ENCODE data around the gene TMEM88. TPM values are rescaled to one million over a fixed set of nuclear protein-coding genes. Genes with fewer than 3 reads are reported as not detected.
A peak's percentile ranks its signal among the peaks of the same experiment; 100 is the strongest.

TMEM88 gene
- total and polyA plus RNA-seq, 5 donors: 9.0 to 74.5 (median 17.1) TPM

- WGBS: under 1% methylated on average over 35 of the region's 35 CpGs
These were observed 32.8 kb downstream of the TMEM88 start for GRCh38 chr17:7887482-7888183.

GRCh38 chr17:7888184-7888920 lies 33.5 kb downstream of the TMEM88 start, which contains the start of gene CHD3:
CHD3 (plus strand) TSS chr17:7888789; CDS start chr17:7889001, 212 bp downstream.
- Histone ChIP-seq H3K27ac (ENCODE audit: low read length) (peak within 1 kb of the TSS; percentile 93), H3K27me3 (ENCODE audit: control insufficient read depth, insufficient read depth) (no peaks in the 10 kb centered on the region), H3K4me3 (ENCODE audit: low read length) (peak within 1 kb of the TSS; percentile 76), H3K4me1 (ENCODE audit: control insufficient read depth, insufficient read depth, low read length) (peaks cover 16% of the 10 kb centered on the region), H3K9me3 (ENCODE audit: control insufficient read depth, low read length) (no peaks in the 10 kb centered on the region)
- 27% methylated on average over 18 of the region's 18 CpGs for WGBS
- intact Hi-C loops (cut with DNase I): no loop called here
- DNase-seq: peak in 1 of 3 donors; percentile 58
- peak; percentile 5 to 37 for ATAC-seq

More at GRCh38 chr17:7887482-7888183, 32.8 kb downstream of the TMEM88 start:
- ATAC-seq (peak; percentile 89 to 91), DNase-seq (peak; percentile 94 to 97 (median 96))
- H3K27ac ChIP-seq (ENCODE audit: low read length): peak overlapping the region; percentile 93
- no peaks in the 10 kb centered on the region for H3K9me3 ChIP-seq (ENCODE audit: control insufficient read depth, low read length)
- peak overlapping the region; percentile 76 for H3K4me3 ChIP-seq (ENCODE audit: low read length)
- intact Hi-C loops (cut with DNase I): no loop called here
- no peaks in the 10 kb centered on the region for H3K27me3 ChIP-seq (ENCODE audit: control insufficient read depth, insufficient read depth)
- H3K4me1 ChIP-seq (ENCODE audit: control insufficient read depth, insufficient read depth, low read length): peaks cover 16% of the 10 kb centered on the region

- Histone ChIP-seq H3K4me1 (ENCODE audit: control insufficient read depth, insufficient read depth, low read length) (peaks cover 16% of the 10 kb centered on the region), H3K27me3 (ENCODE audit: control insufficient read depth, insufficient read depth) (no peaks in the 10 kb centered on the region), H3K4me3 (ENCODE audit: low read length) (no peak overlapping the region), H3K27ac (ENCODE audit: low read length) (peak overlapping the region; percentile 93), H3K9me3 (ENCODE audit: control insufficient read depth, low read length) (no peaks in the 10 kb centered on the region)
- DNase-seq (peak; percentile 98 to 99 (median 99)), ATAC-seq (peak; percentile 81 to 83)
- intact Hi-C loops (cut with DNase I): no loop called here
- 19% methylated on average over 11 of the region's 11 CpGs for WGBS
These were observed 34.5 kb downstream of the TMEM88 start for GRCh38 chr17:7889166-7889955.

GRCh38 chr17:7893187-7893880 lies 38.5 kb downstream of the TMEM88 start:
- Histone ChIP-seq H3K9me3 (ENCODE audit: control insufficient read depth, low read length) (no peaks in the 10 kb centered on the region), H3K4me1 (ENCODE audit: control insufficient read depth, insufficient read depth, low read length) (peaks cover 9% of the 10 kb centered on the region), H3K4me3 (ENCODE audit: low read length) (no peak overlapping the region), H3K27me3 (ENCODE audit: control insufficient read depth, insufficient read depth) (no peaks in the 10 kb centered on the region), H3K27ac (ENCODE audit: low read length) (no peak overlapping the region)
- DNase-seq (no peak), ATAC-seq (no peak)
- 89% methylated on average over 15 of the region's 15 CpGs for WGBS
- intact Hi-C loops (cut with DNase I): no loop called here

- 91% methylated on average over 9 of the region's 9 CpGs for WGBS
- no peaks in the 10 kb centered on the region for H3K9me3 ChIP-seq (ENCODE audit: control insufficient read depth, low read length)
- ATAC-seq (no peak), DNase-seq (no peak)
- H3K4me3 ChIP-seq (ENCODE audit: low read length): no peak overlapping the region
- H3K27ac ChIP-seq (ENCODE audit: low read length): no peak overlapping the region
- H3K4me1 ChIP-seq (ENCODE audit: control insufficient read depth, insufficient read depth, low read length): peaks cover 5% of the 10 kb centered on the region
- intact Hi-C loops (cut with DNase I): no loop called here
- H3K27me3 ChIP-seq (ENCODE audit: control insufficient read depth, insufficient read depth): no peaks in the 10 kb centered on the region
These were observed 39.4 kb downstream of the TMEM88 start for GRCh38 chr17:7894226-7894625.

- Histone ChIP-seq H3K4me3 (ENCODE audit: low read length) (no peak overlapping the region), H3K27me3 (ENCODE audit: control insufficient read depth, insufficient read depth) (no peaks in the 10 kb centered on the region), H3K4me1 (ENCODE audit: control insufficient read depth, insufficient read depth, low read length) (peaks cover under 1% of the 10 kb centered on the region), H3K9me3 (ENCODE audit: control insufficient read depth, low read length) (no peaks in the 10 kb centered on the region), H3K27ac (ENCODE audit: low read length) (no peak overlapping the region)
- DNase-seq: no peak
- intact Hi-C loops (cut with DNase I): no loop called here
- no peak for ATAC-seq
- WGBS: 88% methylated on average over 8 of the region's 8 CpGs
These were observed 40.0 kb downstream of the TMEM88 start for GRCh38 chr17:7894866-7895265.

GRCh38 chr17:7897090-7897489 lies 42.2 kb downstream of the TMEM88 start:
- no peak for DNase-seq
- Histone ChIP-seq H3K9me3 (ENCODE audit: control insufficient read depth, low read length) (no peaks in the 10 kb centered on the region), H3K27me3 (ENCODE audit: control insufficient read depth, insufficient read depth) (no peaks in the 10 kb centered on the region), H3K4me3 (ENCODE audit: low read length) (no peak overlapping the region), H3K27ac (ENCODE audit: low read length) (no peak overlapping the region), H3K4me1 (ENCODE audit: control insufficient read depth, insufficient read depth, low read length) (no peaks in the 10 kb centered on the region)
- ATAC-seq: no peak
- 87% methylated on average over 13 of the region's 13 CpGs for WGBS
- intact Hi-C loops (cut with DNase I): no loop called here

GRCh38 chr17:7897773-7898172 lies 42.9 kb downstream of the TMEM88 start:
- peak; percentile 58 to 62 for ATAC-seq
- Histone ChIP-seq H3K4me3 (ENCODE audit: low read length) (no peak overlapping the region), H3K9me3 (ENCODE audit: control insufficient read depth, low read length) (no peaks in the 10 kb centered on the region), H3K27me3 (ENCODE audit: control insufficient read depth, insufficient read depth) (no peaks in the 10 kb centered on the region), H3K4me1 (ENCODE audit: control insufficient read depth, insufficient read depth, low read length) (no peaks in the 10 kb centered on the region), H3K27ac (ENCODE audit: low read length) (no peak overlapping the region)
- WGBS: 36% methylated on average over 6 of the region's 6 CpGs
- intact Hi-C loops (cut with DNase I): no loop called here
- DNase-seq: no peak

- DNase-seq (no peak), ATAC-seq (no peak)
- intact Hi-C loops (cut with DNase I): no loop called here
- 80% methylated on average over 22 of the region's 22 CpGs for WGBS
- H3K9me3 ChIP-seq (ENCODE audit: control insufficient read depth, low read length): no peaks in the 10 kb centered on the region
- H3K27me3 ChIP-seq (ENCODE audit: control insufficient read depth, insufficient read depth): no peaks in the 10 kb centered on the region
- H3K4me1 ChIP-seq (ENCODE audit: control insufficient read depth, insufficient read depth, low read length): no peaks in the 10 kb centered on the region
- no peak overlapping the region for H3K4me3 ChIP-seq (ENCODE audit: low read length)
- H3K27ac ChIP-seq (ENCODE audit: low read length): no peak overlapping the region
These were observed 48.6 kb downstream of the TMEM88 start for GRCh38 chr17:7903154-7904103.

Measured in right cardiac atrium (tissue), 5 donors.